PC-3 (cell line): Measurements from ENCODE around the gene RFC3. TPM values are rescaled to one million over a fixed set of nuclear protein-coding genes. Genes with fewer than 3 reads are reported as not detected.

Source experiments
- ATAC-seq: fragments of 200-7000 bp; cut with Tn5 transposase; 2 replicates; pipeline ENCODE4 v1.9.1; 2020; ENCODE audit warnings: mild to moderate bottlenecking, moderate library complexity
- BruUV-seq: library from RNA; stranded (reverse); fragments of 400-500 nt; replicated peaks from 2 replicates; lab custom pipeline; 2021; lab: Mats Ljungman, UMichigan
- CTCF ChIA-PET: fragments of 300-600 bp; sonication (Branson Sonifier 250); formaldehyde crosslinking; loops from one replicate; lab custom pipeline; 2022; ENCODE audit warnings: antibody characterized with exemption; lab: Charles Lee
- POLR2A ChIA-PET: fragments of 300-600 bp; sonication (Branson Sonifier 250); formaldehyde crosslinking; loops from one replicate; lab custom pipeline; 2022; ENCODE audit warnings: antibody characterized with exemption; ENCODE audit not compliant: unreplicated experiment; lab: Charles Lee
- DNase-seq: peaks from one replicate; pipeline ENCODE4 v3.0.0-alpha.2; 2015
- H2AFZ ChIP-seq: fragments of 300-600 bp; sonication (generic); 2 replicates; pipeline ENCODE4 v1.6.0; 2016; ENCODE audit warnings: antibody characterized with exemption, low read length
- H3F3A ChIP-seq: fragments of 300-600 bp; sonication (generic); one replicate; pipeline ENCODE4 v1.6.0; 2017; ENCODE audit warnings: antibody characterized with exemption, low read length, control low read depth, mild to moderate bottlenecking; ENCODE audit not compliant: unreplicated experiment
- H3K27ac ChIP-seq: fragments of 300-600 bp; sonication (generic); 2 replicates; pipeline ENCODE4 v1.5.1; 2016; ENCODE audit warnings: mild to moderate bottlenecking, low read length
- H3K27me3 ChIP-seq: fragments of 300-600 bp; sonication (generic); 2 replicates; pipeline ENCODE4 v1.6.1; 2016; ENCODE audit warnings: low read length, mixed read lengths
- H3K36me3 ChIP-seq: fragments of 300-600 bp; sonication (generic); 2 replicates; pipeline ENCODE4 v1.6.1; 2016; ENCODE audit warnings: low read depth, mixed run types, low read length, mixed read lengths
- H3K4me1 ChIP-seq: fragments of 300-600 bp; sonication (generic); 2 replicates; pipeline ENCODE4 v1.5.1; 2016; ENCODE audit warnings: low read length; ENCODE audit not compliant: insufficient read depth
- H3K4me2 ChIP-seq: fragments of 300-600 bp; sonication (generic); 2 replicates; pipeline ENCODE4 v1.6.0; 2016; ENCODE audit warnings: low read length
- H3K4me3 ChIP-seq: fragments of 300-600 bp; sonication (generic); 2 replicates; pipeline ENCODE4 v1.5.1; 2016; ENCODE audit warnings: mild to moderate bottlenecking, low read length, mixed read lengths
- H3K79me2 ChIP-seq: fragments of 300-600 bp; sonication (generic); 2 replicates; pipeline ENCODE4 v1.6.1; 2017; ENCODE audit warnings: low read length, mixed read lengths
- H3K9ac ChIP-seq: fragments of 300-600 bp; sonication (generic); 2 replicates; pipeline ENCODE4 v1.6.0; 2016; ENCODE audit warnings: mild to moderate bottlenecking, low read length
- H3K9me2 ChIP-seq: fragments of 300-600 bp; sonication (generic); replicated peaks from 2 replicates; pipeline ENCODE4 v1.6.1; 2016; ENCODE audit warnings: mixed run types, low read length, mixed read lengths
- H3K9me3 ChIP-seq: fragments of 300-600 bp; sonication (generic); 2 replicates; pipeline ENCODE4 v1.6.1; 2016; ENCODE audit warnings: low read length, mixed read lengths
- H4K20me1 ChIP-seq: fragments of 300-600 bp; sonication (generic); 2 replicates; pipeline ENCODE4 v1.6.1; 2016; ENCODE audit warnings: low read length, mixed read lengths
- CTCF ChIP-seq: fragments of 300-600 bp; sonication (generic); conservative IDR thresholded peaks from 2 replicates; pipeline ENCODE4 v1.5.1; 2017; ENCODE audit warnings: antibody characterized with exemption, low read depth, mild to moderate bottlenecking, low read length
- EZH2 ChIP-seq: fragments of 300-600 bp; sonication (generic); IDR thresholded peaks from one replicate; pipeline ENCODE4 v1.6.1; 2017; ENCODE audit warnings: antibody characterized with exemption, mild to moderate bottlenecking, low read length; ENCODE audit not compliant: unreplicated experiment
- EZH2phosphoT487 ChIP-seq: fragments of 300-600 bp; sonication (generic); IDR thresholded peaks from 2 replicates; pipeline ENCODE4 v1.6.1; 2018; ENCODE audit warnings: mild to moderate bottlenecking, antibody characterized with exemption, low read length, borderline replicate concordance
- intact Hi-C: fragments of 100-400 bp; cut with micrococcal nuclease; formaldehyde crosslinking; loops from 2 replicates; pipeline ENCODE4 v1.9.0; 2023
- total RNA-seq: library from RNA; depleted of rRNA; stranded (reverse); fragments of >200 nt; gene quantifications from 2 replicates; pipeline ENCODE4 v1.2.3, GENCODE V29; 2014

The RFC3 gene
- total RNA-seq, 1 experiment from 2014 or later, result 32.2 TPM

GRCh38 chr13:33868343-33868994, 50.5 kb downstream of the RFC3 start:
- CTCF ChIA-PET, result no interaction called here
- ATAC-seq (no peak), DNase-seq (no peak)
- H3K4me3 ChIP-seq, result no peak overlapping the region
- no peak overlapping the region for H3K4me2 ChIP-seq
- POLR2A ChIA-PET, result no interaction called here
- H3K79me2 ChIP-seq, result no peaks in the 10 kb centered on the region
- H4K20me1 ChIP-seq, result no peaks in the 10 kb centered on the region
- no peaks in the 10 kb centered on the region for H3K9me2 ChIP-seq
- H3K9ac ChIP-seq, result no peak overlapping the region
- no TSS peak for BruUV-seq
- no peaks in the 10 kb centered on the region for H3F3A ChIP-seq
- TF ChIP-seq EZH2phosphoT487 (no peak), EZH2 (no peak), CTCF (no peak)
- H2AFZ ChIP-seq, result no peak overlapping the region
- no peaks in the 10 kb centered on the region for H3K9me3 ChIP-seq
- no peak overlapping the region for H3K27ac ChIP-seq
- no peaks in the 10 kb centered on the region for H3K27me3 ChIP-seq
- intact Hi-C loops, result no loop called here
- no peaks in the 10 kb centered on the region for H3K36me3 ChIP-seq
- no peaks in the 10 kb centered on the region for H3K4me1 ChIP-seq

- H3K4me3 ChIP-seq, result no peak overlapping the region
- H3K9me2 ChIP-seq, result no peaks in the 10 kb centered on the region
- H4K20me1 ChIP-seq, result no peaks in the 10 kb centered on the region
- no peak overlapping the region for H3K4me2 ChIP-seq
- no peaks in the 10 kb centered on the region for H3K79me2 ChIP-seq
- H3K27ac ChIP-seq, result no peak overlapping the region
- no peak overlapping the region for H2AFZ ChIP-seq
- ChIA-PET CTCF (no interaction called here), POLR2A (no interaction called here)
- intact Hi-C loops, result no loop called here
- no peak for ATAC-seq
- H3K27me3 ChIP-seq, result no peaks in the 10 kb centered on the region
- H3F3A ChIP-seq, result no peaks in the 10 kb centered on the region
- DNase-seq, result no peak
- TF ChIP-seq EZH2 (no peak), CTCF (no peak), EZH2phosphoT487 (no peak)
- BruUV-seq, result no TSS peak
- H3K9ac ChIP-seq, result no peak overlapping the region
- no peaks in the 10 kb centered on the region for H3K36me3 ChIP-seq
- no peaks in the 10 kb centered on the region for H3K9me3 ChIP-seq
- no peaks in the 10 kb centered on the region for H3K4me1 ChIP-seq
Observed at GRCh38 chr13:33869005-33869404, 51.1 kb downstream of the RFC3 start.

GRCh38 chr13:33870046-33870668, 52.2 kb downstream of the RFC3 start:
- Histone ChIP-seq H3K36me3 (no peaks in the 10 kb centered on the region), H3K4me1 (no peaks in the 10 kb centered on the region), H3K9ac (no peak overlapping the region), H3K27me3 (no peaks in the 10 kb centered on the region), H3K9me2 (no peaks in the 10 kb centered on the region), H3K4me3 (no peak overlapping the region), H4K20me1 (no peaks in the 10 kb centered on the region), H3K4me2 (no peak overlapping the region), H3K27ac (no peak overlapping the region), H3K79me2 (no peaks in the 10 kb centered on the region), H3K9me3 (no peaks in the 10 kb centered on the region), H3F3A (no peaks in the 10 kb centered on the region), H2AFZ (no peak overlapping the region)
- POLR2A ChIA-PET, result no interaction called here
- ATAC-seq (no peak), DNase-seq (no peak)
- CTCF ChIA-PET, result no interaction called here
- TF ChIP-seq EZH2 (no peak), EZH2phosphoT487 (no peak), CTCF (no peak)
- intact Hi-C loops, result no loop called here
- no TSS peak for BruUV-seq
